GM12801 (cell line): Measurements from ENCODE around the gene CDK1.

Experiments used
- CTCF ChIP-seq: IDR thresholded peaks from one replicate; pipeline ENCODE4 v1.5.1; 2011; ENCODE audit warnings: control low read depth; ENCODE audit not compliant: insufficient read length; ENCODE audit errors: extremely low read depth

Gene CDK1

GRCh38 chr10:60810437-60811182, 32.3 kb downstream of the CDK1 start:
- TF ChIP-seq CTCF: no peak

GRCh38 chr10:60816628-60817397, 38.5 kb downstream of the CDK1 start:
- TF ChIP-seq CTCF: no peak

GRCh38 chr10:60817398-60817805, 39.1 kb downstream of the CDK1 start:
- TF ChIP-seq CTCF: no peak

GRCh38 chr10:60818134-60818770, 40.0 kb downstream of the CDK1 start:
- TF ChIP-seq CTCF: no peak

GRCh38 chr10:60819271-60819670, 41.0 kb downstream of the CDK1 start:
- no peak for TF ChIP-seq CTCF

- TF ChIP-seq CTCF: no peak
Measured at GRCh38 chr10:60820093-60820754, 41.9 kb downstream of the CDK1 start.

GRCh38 chr10:60821656-60822055, 43.4 kb downstream of the CDK1 start:
- no peak for TF ChIP-seq CTCF
